Osteocyte (in vitro differentiated cells): ENCODE data around the gene PYROXD2. TPM values are rescaled to one million over a fixed set of nuclear protein-coding genes. Genes with fewer than 3 reads are reported as not detected.

Experiments
- DNase-seq: peaks from one replicate; pipeline ENCODE4 v3.0.0; 2021; ENCODE audit warnings: mixed read lengths; ENCODE audit not compliant: unreplicated experiment; ENCODE audit errors: extremely low spot score
- H3K27ac Mint-ChIP-seq: one replicate; pipeline ENCODE4 v1.8.0; 2021; ENCODE audit warnings: mild to moderate bottlenecking, mixed read lengths; ENCODE audit not compliant: unreplicated experiment
- H3K27me3 Mint-ChIP-seq: one replicate; pipeline ENCODE4 v1.8.0; 2021; ENCODE audit warnings: mixed read lengths; ENCODE audit not compliant: unreplicated experiment
- H3K36me3 Mint-ChIP-seq: one replicate; pipeline ENCODE4 v1.8.0; 2021; ENCODE audit warnings: mixed read lengths; ENCODE audit not compliant: unreplicated experiment
- H3K4me1 Mint-ChIP-seq: one replicate; pipeline ENCODE4 v1.8.0; 2021; ENCODE audit warnings: mixed read lengths; ENCODE audit not compliant: unreplicated experiment
- H3K4me3 Mint-ChIP-seq: one replicate; pipeline ENCODE4 v1.8.0; 2021; ENCODE audit warnings: mild to moderate bottlenecking, moderate library complexity, mixed read lengths; ENCODE audit not compliant: unreplicated experiment
- H3K9me3 Mint-ChIP-seq: one replicate; pipeline ENCODE4 v1.8.0; 2021; ENCODE audit warnings: mixed read lengths; ENCODE audit not compliant: unreplicated experiment
- CTCF ChIP-seq: fragments of 200-600 bp; sonication (generic); IDR thresholded peaks from 2 replicates; pipeline ENCODE4 v1.5.0; 2021; ENCODE audit warnings: antibody characterized with exemption, mild to moderate bottlenecking, moderate library complexity
- total RNA-seq: library from RNA; stranded (reverse); gene quantifications from 2 replicates; pipeline ENCODE4 v1.2.1, GENCODE V29; 2021

PYROXD2 gene
- total RNA-seq, 1 donor from 2014 or later: 4.6 TPM

- Mint-ChIP-seq H3K9me3 (no peaks in the 10 kb centered on the region), H3K27me3 (no peaks in the 10 kb centered on the region), H3K36me3 (no peaks in the 10 kb centered on the region), H3K4me1 (peaks cover 4% of the 10 kb centered on the region), H3K4me3 (no peak overlapping the region), H3K27ac (no peak overlapping the region)
- no peak for DNase-seq
- no peak for TF ChIP-seq CTCF
Observed at GRCh38 chr10:98391578-98391991, 23.4 kb downstream of the PYROXD2 start.

- no peak for DNase-seq
- no peaks in the 10 kb centered on the region for H3K36me3 Mint-ChIP-seq
- no peaks in the 10 kb centered on the region for H3K9me3 Mint-ChIP-seq
- H3K27ac Mint-ChIP-seq: no peak overlapping the region
- no peak overlapping the region for H3K4me3 Mint-ChIP-seq
- TF ChIP-seq CTCF: no peak
- H3K4me1 Mint-ChIP-seq: peaks cover 4% of the 10 kb centered on the region
- H3K27me3 Mint-ChIP-seq: no peaks in the 10 kb centered on the region
Observed at GRCh38 chr10:98391065-98391464, 23.9 kb downstream of the PYROXD2 start.

GRCh38 chr10:98390406-98390805, 24.6 kb downstream of the PYROXD2 start:
- TF ChIP-seq CTCF: no peak
- Mint-ChIP-seq H3K27me3 (no peaks in the 10 kb centered on the region), H3K4me1 (peaks cover 4% of the 10 kb centered on the region), H3K36me3 (no peaks in the 10 kb centered on the region), H3K27ac (no peak overlapping the region), H3K9me3 (no peaks in the 10 kb centered on the region), H3K4me3 (no peak overlapping the region)
- no peak for DNase-seq

- H3K27ac Mint-ChIP-seq: no peak overlapping the region
- no peaks in the 10 kb centered on the region for H3K36me3 Mint-ChIP-seq
- H3K9me3 Mint-ChIP-seq: no peaks in the 10 kb centered on the region
- H3K27me3 Mint-ChIP-seq: no peaks in the 10 kb centered on the region
- DNase-seq: no peak
- no peak for TF ChIP-seq CTCF
- H3K4me3 Mint-ChIP-seq: no peak overlapping the region
- H3K4me1 Mint-ChIP-seq: peaks cover 2% of the 10 kb centered on the region
Observed at GRCh38 chr10:98389398-98389797, 25.6 kb downstream of the PYROXD2 start.

DNA sequence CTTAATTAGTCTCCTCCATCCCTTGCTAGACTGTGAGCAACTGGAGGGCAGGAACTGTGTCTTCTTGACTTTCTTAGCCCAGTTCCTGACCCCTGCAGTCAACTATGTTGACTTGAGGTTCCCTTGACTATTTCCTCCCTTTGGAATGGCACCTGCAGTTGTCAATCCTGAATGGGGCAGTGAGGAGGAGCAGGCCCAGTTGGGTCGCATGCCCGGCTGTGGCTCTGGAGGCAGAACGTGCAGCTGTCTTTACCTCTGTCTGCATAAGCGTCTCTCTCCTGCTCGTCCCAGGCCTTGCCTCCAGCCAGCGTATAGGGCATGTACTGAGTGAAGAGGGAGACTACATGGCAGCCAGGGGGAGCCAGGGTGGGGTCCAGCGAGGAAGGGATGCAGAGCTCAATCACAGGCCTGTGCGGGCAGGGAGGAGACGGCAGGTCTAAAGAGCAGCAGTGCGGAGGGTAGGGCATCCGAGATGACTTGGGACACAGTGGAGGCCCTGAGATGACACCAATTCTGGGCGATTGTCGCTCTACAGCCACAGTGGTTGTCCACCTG, 26.8 kb downstream of the PYROXD2 start:
- no peak overlapping the region for H3K4me3 Mint-ChIP-seq
- no peaks in the 10 kb centered on the region for H3K9me3 Mint-ChIP-seq
- H3K27ac Mint-ChIP-seq: no peak overlapping the region
- peak; percentile 13 for TF ChIP-seq CTCF
- peaks cover 5% of the 10 kb centered on the region for H3K4me1 Mint-ChIP-seq
- DNase-seq: no peak
- H3K27me3 Mint-ChIP-seq: no peaks in the 10 kb centered on the region
- H3K36me3 Mint-ChIP-seq: no peaks in the 10 kb centered on the region
